ENCODE results near the gene C1RL.

GRCh38 chr12:7150841-7151240 lies 41.8 kb upstream of the C1RL start:
- TF ChIP-seq POLR2AphosphoS5 (IDR thresholded peaks at IDR 0.05) (no peak), CTCF (IDR thresholded peaks at IDR 0.05) (no peak), EP300 (IDR thresholded peaks at IDR 0.05) (no peak)

Data from esophagus muscularis mucosa (tissue), 4 donors.